NCI-H1092 (cell line): ENCODE measurements around the gene PPM1G.

ENCODE experiments used
- DNase-seq: peaks from one replicate; lab custom pipeline; 2025; lab: John Stamatoyannopoulos, UW

PPM1G gene

DNA sequence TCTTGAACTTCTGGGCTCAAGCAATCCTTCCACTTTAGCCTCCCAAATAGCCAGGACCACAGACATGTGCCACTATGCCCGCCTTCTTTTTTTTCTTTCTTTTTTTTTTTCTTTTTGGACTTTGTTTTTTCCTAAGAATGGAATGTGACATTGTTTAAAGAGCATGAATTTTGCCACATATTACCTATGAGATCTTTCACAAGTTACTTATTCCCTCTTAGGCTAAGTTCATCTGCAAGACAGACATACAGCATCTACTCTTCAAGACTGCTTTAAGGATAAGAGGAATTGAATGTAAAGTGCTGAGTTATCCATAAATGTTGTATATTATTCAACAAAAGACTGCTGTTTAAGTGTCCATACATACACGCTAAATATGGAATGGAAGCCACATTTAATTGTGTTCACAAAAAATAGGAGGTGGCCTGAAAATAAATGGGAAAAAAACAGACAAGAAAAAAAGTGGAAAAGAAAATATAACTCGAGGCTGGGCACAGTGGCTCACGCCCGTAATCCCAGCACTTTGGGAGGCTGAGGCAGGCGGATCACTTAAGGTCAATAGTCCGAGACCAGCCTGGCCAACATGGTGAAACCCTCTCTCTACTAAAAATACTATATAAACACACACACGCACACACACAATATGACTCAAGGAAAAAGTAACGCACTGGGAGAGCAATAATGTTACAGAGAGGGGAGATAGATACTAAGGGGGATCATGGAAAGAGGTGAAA lies 3.2 kb upstream of the PPM1G start:
- DNase-seq = no peak

DNA sequence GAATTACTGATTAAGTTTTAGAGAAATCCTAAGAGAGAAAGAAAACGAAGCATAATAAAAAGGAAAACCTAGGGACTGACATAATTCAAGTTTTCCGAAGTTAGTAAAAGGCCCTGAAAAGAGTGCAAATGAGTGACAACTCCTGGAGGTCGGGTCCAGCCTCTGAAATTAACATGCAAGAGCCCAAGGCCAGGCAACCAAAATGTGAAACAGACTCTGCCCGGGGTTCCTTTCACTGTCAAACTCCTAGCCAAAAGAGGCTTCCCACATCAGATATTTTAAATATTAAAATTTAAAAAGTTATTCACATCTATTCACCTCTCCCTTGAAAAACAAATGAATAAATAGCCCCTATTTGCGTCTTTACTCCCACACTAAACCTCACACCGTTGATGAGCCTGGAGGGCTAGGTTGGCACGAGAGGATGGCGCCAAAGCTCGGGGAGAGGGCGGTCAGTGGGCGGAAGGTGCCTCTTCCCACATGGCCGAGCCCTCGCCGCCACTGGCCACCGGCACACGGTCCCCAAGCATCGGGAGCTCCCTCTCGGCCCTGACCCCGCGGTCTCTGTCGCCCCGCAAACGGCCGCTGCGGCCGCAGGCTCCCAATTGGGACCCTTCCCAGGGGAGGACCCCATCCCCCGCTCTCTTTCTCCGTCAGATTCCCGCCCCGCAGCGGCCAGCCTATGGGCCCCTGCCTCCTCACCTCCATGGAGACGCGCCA lies 630 bp downstream of the PPM1G start:
- DNase-seq = no peak

DNA sequence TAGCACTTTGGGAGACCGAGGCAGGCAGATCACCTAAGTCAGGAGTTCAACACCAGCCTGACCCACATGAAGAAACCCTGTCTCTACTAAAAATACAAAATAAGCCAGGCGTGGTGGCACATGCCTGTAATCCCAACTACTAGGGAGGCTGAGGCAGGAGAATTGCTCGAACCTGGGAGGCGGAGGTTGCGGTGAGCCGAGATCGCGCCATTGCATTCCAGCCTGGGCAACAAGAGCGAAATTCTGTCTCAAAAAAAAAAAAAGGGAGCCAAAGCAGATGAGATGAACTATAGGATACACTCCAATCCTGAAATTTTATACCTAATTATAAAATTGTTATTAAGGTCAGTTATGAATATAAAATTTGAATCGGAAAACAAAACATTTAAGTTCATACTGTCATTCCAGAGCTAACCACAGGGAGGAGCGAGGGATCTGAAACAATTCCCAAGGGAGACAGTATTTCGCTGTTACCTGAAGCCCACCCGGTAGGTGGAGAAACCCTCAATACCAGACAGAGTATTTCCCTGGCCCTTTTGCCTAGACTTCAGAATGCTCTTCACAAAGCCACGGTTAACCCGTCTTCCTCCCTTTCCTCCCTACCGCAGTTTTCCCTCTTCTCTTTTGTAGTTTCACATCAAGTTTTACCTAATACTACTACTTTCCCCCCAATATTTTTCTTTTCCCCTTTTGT lies 1.4 kb downstream of the PPM1G start:
- DNase-seq = peak; percentile 25

DNA sequence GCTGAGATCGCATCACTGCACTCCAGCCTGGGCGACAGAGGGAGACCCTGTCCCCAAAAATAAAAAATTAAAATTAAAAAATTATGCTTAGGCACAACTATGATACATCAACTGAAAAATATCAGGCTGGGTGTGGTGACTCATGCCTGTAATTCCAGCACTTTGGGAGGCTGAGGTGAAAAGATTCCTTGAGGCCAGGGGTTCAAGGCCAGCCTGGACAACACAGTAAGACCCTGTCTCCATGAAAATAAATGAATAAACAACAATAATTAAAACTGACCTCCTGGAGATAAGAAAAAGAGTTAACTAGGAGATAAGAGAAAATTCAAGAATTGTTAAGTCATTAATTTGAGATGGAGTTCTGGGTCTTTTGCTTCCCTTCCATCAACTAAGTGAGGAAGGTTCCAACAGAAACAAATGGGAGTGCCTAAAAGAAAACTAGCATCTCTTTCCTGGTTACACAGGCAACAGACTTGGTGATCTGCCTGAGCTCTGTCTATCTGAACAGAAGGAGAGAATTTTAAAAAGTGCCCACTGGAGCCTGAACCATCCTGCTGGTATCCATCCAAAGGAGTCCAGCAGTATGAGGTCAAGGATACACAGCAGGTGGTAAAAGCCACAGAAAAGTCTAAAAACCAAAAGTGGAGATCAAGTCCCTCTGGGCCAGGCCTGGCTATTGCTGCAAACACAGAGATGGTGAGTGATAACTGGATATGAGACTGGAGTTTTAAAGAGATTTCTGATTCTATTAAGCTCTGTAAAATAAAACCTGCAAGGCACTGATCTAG lies 8.8 kb downstream of the PPM1G start:
- DNase-seq = no peak

DNA sequence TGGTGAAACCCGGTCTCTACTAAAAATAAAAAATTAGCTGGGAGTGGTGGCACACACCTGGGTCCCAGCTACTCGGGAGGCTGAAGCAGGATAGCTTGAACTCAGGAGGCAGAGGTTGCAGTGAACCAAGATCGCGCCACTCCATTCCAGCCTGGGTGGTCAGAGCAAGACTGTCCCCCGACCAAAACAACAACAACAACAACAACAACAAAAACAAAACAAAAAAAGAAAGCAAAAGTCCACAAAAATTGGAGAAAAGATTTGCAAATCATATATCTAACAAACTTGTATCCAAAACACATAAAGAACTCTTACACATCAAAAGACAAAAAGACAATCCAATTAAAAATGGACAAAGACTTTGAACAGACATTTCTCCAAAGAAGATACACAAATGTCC lies 10.4 kb downstream of the PPM1G start:
- no peak for DNase-seq

DNA sequence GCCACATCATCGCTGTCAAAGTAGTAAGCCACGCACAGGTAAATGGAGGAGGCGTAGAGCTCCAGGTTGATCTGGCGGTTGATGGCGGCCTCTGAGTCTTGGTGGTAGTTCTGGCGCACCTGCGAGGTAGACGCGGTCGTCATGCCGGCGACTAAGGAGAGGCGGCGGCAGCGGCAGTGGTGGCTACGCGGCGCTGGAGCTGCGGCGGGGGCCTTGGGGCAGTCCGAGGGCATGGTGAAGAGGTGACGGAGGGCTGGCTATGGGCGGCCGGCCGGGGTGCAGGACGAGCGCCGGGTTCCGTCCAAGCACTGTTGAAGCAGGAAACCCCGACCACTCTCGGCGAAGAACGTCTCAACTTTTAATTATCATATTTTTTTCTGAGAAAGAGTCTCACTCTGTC lies 16.2 kb downstream of the PPM1G start:
- DNase-seq = no peak

DNA sequence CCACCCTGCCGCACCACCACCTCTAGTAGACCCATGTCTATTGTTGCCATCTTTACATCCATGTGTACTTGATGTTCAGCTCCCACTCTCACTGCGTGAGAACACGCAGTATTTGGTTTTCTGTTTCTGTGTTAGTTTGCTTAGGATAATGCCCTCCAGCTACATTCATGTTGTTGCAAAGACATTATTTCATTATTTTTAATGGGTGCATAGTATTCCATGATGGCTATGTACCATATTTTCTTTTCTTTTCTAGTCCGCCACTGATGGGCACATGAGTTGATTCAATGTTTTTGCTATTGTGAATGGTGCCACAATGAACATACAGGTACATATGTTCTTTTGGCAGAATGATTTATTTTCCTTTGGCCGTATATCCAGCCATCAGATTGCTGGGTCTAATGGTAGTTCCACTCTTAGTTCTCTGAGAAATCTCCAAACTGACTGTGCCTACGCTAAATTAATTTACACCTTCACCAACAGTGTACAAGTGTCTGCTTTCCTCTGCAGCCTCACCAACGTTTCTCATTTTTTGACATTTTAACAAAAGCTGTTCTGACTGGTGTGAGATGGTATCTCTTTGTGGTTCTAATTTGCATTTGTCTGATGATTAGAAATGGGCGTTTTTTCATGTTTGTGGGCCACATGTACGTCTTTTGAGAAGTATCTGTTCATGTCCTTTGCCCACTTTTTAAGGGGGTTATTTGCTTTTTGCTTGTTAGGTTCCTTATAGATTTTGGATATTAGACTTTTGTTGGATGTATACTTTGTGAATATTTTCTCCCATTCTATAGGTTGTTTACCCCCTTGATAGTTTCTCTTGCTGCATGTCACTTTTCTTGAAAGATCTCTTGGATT lies 18.3 kb downstream of the PPM1G start:
- no peak for DNase-seq

DNA sequence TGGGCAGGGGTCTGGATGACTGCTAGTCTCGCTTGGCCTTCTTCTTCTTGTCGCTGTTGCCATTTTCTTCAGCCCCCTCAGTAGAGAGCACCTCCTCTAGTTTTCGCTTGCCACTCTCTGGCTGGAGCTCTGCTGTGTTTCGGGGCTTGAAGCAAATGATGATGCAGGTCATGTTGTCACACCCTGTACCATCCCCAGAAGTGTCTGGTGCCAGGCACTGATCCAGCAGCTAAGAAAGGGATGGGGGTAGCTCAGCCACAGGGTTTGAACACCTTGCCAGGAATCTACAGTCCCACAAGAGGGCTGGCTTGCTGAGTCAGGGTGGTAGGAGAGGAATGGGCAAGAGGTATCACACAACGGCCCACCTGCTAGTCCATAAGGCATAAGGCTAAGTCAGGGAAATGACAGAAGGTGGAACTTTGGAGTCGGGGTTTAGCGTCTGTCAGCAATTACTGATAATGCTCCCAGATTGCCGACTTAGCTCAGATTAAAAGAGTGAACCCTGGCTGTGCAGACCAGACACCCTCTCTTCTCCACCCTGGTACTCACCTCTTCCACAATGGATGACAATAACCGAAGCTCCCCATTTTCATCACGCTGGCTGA lies 27.7 kb downstream of the PPM1G start:
- DNase-seq = no peak

DNA sequence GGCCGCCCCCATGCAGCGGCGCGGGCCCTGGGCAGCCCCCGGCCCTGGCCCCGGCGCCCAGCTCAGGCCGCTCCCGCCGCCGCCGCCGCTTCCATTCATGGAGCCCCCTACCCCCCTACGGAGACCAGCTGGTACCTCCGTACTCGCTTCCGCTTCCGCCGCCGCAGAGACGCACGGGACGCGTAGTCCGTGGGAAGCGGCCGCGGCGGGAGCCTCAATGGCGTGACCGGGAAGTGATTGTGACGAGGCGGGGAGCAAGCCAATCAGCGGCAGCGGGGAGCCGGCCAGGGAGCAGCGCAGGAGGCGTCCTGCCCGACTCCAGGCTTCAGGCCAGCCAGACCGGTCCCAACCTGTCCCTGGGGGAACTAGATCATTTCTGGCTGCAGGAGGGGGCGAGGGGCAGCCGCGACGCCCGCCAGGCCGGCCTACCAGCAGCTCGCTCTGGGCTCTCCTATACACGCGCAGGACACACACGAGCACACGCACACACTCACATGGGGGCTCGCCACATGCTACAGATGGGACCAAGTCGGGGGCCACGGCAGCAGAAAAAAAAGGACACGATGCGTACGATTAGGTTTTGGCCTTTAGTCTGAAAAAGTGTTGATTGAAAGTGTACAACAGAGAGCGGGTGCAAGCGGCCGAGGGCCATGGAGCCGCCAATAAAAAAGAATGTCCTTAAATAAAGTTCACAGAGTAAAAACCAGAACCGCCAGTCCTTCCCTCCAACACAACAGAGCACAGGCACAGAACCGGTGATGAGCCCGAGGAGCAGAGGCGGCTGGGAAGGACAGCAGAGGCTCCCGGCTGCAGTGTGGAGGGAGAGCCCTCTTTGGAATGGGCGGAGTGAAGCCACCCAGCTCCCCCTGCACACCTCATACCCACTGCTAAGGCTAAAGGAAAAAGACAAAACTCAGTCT lies 28.5 kb downstream of the PPM1G start, which contains the start of gene ZNF513:
Gene ZNF513, minus strand, starts transcription at position 109 of the 920 bp plus-strand sequence. CDS start 208 bp downstream, outside the sequence.
- peak; percentile 90 for DNase-seq

DNA sequence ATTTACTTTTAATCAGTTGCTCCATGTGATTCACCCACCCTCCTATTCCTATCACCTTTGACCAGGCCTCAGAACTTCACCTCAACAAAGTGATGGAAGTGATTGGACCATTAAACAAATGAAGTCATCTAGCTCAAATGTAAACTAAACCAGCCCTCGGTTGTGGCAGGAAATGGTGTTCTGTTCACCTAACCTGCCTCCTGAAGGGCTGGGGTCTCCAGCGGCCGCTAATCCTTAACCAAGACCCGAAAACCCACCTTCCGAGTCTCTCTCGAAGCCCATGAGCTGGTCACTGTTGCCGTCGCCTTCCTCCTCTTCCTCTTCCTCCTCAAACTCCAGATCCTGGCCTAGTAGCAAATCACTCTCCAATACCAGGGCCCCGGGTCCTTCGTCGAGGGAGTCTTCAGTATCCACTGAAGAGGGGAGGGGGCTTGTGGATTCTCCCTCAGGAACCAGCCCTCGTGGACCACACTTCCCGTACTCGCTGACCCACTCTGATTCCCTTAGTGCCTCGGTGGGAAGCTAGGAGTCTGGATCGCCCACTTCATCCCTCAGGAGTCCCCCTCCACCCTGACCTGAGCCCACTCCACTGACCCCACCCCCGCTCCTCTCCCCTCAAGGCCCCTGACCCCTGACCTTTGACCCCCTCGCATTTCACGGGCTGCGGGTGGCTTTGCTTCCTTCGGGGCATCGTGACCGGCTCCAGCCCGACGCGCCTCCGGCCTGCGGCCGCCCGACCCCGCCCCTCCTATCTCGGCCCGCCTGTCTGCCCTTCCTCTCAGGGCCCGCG lies 29.4 kb downstream of the PPM1G start:
- DNase-seq = no peak

DNA sequence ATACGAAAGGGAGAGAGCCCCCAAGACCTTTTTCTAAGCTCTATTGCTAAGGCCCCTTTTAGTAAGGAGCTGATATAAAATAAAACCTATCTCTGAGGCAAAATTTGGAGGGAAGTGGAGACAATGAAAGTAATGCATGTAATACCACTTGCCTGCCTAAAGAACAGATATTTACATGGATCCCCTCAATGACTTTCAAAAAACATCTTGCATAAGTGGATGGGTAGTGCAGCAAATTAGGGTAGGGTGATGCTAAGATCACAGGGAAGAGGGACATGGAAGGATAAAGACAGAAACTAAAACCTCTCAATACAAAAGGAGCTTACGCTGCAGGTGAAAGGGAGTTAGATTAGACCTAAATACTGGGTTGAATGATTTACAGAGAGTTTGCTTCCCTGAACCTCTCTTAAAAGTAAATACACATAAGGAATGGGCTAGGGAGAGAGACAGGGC lies 30.0 kb downstream of the PPM1G start:
- no peak for DNase-seq

DNA sequence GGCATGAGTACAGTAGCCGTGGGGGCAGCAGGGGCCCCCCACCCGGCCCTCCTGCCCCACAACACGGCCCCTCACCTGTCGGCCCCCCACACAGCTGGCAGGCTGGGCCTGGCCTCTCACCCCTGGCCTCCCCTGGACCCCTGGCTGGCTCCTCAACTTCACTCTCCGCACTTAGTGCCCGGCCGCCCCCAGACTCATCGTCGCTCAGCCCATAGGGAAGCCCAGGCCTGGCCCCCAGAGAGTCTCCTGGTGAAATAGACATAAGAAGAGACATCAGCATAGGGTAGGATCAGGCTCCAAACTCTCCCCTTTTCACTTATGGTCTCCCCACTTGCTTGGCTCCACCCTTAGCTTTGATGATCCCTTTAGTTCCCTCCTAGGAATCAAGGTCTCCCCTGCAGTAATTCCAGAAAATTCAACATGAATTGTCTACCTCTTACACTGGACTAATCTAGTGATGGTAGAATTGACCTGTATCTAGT lies 30.5 kb downstream of the PPM1G start:
- no peak for DNase-seq

DNA sequence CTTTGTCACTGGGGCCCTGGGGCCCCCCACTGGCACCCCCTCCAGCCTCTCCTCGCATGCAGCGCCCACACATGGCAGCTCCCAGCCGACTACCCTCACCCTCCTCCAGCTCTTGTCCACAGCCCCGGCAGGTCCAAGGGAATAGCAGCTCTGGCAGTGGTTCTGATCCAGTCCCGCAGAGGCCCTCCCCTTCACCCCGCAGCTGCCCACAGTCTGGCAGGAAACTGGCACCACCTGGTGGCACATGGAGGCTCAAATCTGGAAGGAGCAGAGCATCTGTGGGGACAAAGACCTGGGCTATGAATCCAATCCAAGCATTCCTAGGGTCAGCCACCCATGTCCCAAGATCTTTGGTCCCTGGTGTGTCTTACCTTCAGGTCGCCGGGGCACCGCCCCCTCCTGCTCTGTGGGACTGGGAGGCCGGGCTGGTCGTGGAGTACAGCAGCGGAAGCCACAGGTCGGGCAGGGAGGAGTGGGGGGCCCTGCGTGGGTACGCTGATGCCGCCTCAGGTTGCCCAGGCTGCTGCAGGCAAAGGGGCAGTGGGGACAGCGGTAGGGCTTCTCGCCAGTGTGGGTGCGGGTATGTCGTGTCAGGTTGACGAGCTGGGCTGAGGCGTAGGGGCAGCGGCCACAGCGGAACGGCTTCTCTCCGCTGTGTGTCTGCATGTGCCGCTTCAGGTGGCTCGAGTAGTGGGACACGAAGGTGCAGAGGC lies 31.1 kb downstream of the PPM1G start:
- no peak for DNase-seq

DNA sequence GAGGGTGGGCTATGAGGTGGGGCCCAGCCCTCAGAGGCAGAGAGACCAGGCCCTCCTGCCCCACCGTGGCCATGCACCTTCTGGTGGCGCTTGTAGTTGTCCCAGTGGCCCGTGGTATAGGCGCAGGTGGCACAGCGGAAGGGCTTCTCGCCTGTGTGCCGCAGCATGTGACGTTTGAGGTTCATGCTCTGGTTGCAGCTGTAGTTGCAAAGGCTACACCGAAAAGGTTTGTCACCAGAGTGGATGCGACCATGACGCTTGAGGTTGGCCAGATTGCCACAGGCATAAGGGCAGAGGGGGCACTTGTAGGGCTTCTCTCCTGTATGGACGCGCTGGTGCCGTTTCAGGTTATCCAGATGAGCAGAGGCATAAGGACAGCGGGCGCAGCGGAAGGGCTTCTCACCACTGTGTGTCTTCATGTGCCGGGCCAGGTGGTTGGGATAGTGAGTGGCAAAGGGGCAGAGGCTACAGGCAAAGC lies 31.7 kb downstream of the PPM1G start:
- no peak for DNase-seq

DNA sequence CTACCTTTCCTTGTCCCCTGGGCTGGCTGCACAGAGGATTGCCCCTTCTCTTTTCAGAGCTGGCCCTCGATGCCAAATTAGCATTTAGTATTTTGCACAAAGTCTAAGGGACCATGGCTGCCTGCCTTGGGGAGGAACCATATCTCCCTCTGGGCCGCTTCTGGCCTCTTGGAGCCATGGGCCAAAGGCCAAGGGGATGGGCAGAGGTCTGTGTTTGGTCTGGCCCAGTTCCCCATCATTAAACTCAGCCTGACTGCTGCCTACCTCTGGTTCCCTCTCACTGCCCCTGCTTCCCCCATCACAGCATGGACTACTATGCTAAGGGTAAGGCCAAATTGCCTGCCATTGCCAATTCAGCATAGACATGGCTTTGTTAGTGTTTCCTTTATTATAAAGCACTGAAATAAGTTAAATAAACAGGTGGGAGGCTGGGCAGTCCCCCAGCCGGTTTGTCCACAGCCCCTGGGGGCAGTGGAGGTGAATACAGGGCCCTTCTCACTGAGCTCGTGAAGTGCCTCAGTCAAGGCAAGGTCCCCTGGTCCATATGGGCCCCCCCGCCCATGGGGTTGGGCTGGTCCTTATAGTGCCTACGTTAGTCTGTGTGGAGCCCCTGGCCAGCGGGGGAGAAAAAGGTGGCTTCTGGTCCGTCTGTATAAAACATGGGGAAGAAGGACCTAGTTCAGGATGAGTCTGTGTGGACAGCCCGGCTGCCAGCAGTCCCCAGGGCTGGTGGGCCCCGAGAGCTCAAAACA lies 32.3 kb downstream of the PPM1G start:
- no peak for DNase-seq

DNA sequence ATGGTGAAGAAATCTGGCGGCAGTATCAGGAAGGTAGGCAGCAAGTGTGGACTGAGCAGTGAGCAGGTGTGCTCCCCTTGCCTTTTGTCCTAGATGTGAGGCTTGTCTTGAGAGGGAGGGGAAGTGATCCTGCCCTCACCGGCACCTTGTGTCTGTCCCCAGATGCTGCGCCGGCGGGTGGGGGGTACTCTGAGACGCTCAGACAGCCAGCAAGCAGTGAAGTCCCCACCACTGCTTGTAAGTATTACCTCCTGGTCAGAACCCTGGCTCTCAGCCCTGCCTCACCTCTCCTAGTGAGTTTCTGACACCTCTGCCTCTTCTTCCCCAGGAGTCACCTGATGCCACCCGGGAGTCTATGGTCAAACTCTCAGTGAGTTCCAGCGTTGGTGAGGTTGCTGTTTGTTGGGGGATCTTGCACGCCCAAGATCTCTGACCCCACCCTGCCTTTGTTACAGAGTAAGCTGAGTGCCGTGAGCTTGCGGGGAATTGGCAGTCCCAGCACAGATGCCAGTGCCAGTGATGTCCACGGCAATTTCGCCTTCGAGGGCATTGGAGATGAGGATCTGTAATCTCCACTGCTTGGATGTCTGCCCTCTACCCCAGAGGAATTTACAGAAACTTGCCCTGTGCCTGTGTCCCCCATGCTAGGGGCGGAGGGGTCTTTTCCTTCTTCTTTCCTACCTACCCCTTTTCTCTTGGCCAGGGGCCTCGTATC lies 33.1 kb downstream of the PPM1G start:
- DNase-seq = no peak
